BJ (cell line): ENCODE data around the gene LINGO1. TPM values are rescaled to one million over a fixed set of nuclear protein-coding genes. Genes with fewer than 3 reads are reported as not detected.

Experiments
- CTCF ChIA-PET: fragments of 350-600 bp; formaldehyde crosslinking; extraction: SDS; loops from one replicate; lab custom pipeline; 2021; ENCODE audit warnings: antibody characterized with exemption, inconsistent platforms; lab: Yijun Ruan, JAX
- POLR2A ChIA-PET: fragments of 300-600 bp; sonication (Branson Sonifier 250); formaldehyde crosslinking; extraction: SDS; loops from one replicate; lab custom pipeline; 2021; ENCODE audit warnings: antibody characterized with exemption; lab: Charles Lee
- DNase-seq: peaks from one replicate; pipeline ENCODE4 v3.0.0-alpha.2; 2011; ENCODE audit warnings: low read depth
- H3K27me3 ChIP-seq: 2 replicates; pipeline ENCODE4 v1.6.0; 2011; ENCODE audit warnings: low read length; ENCODE audit not compliant: control insufficient read depth, insufficient read depth
- H3K36me3 ChIP-seq: 2 replicates; pipeline ENCODE4 v1.5.1; 2011; ENCODE audit warnings: low read length; ENCODE audit not compliant: control insufficient read depth, insufficient read depth
- H3K4me3 ChIP-seq: 2 replicates; pipeline ENCODE4 v1.5.1; 2011; ENCODE audit warnings: low read depth, mild to moderate bottlenecking, control low read depth, low read length
- polyA plus RNA-seq: library from polyadenylated mRNA; depleted of rRNA; stranded (reverse); fragments of >200 nt; gene quantifications from 2 replicates; pipeline ENCODE4 v1.2.3, GENCODE V29; 2011
- TF ChIP-seq, protein P1 (sequence below): IDR thresholded peaks from 2 replicates; pipeline ENCODE4 v1.5.1; 2011; ENCODE audit warnings: low read depth, mild to moderate bottlenecking, control low read depth, inconsistent platforms, low read length, moderate library complexity; ENCODE audit not compliant: insufficient read depth

The LINGO1 gene
- polyA plus RNA-seq, 1 experiment, result not detected

DNA sequence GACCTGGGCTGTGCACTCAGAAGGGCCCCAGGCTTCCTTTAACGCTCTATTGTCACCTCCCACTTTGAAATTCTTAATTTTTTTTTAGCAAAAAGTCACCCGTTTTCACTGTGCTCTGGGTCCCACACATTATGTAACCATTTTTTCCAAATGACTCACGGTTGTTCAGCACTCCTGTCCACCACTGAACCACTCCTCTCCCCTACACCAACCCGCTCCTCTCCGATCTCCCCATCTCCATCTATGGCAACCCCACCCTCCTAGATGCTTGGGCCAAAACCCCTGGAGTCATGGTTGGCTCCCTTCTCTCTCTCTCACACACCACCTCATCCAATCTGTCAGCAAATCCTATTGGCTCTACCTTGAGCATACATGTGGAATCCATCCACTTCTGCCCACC lies 41.2 kb upstream of the LINGO1 start:
- H3K27me3 ChIP-seq, result peaks cover 34% of the 10 kb centered on the region
- ChIA-PET CTCF (no interaction called here), POLR2A (no interaction called here)
- DNase-seq, result no peak
- no peak overlapping the region for H3K4me3 ChIP-seq
- TF ChIP-seq, protein P1, sequence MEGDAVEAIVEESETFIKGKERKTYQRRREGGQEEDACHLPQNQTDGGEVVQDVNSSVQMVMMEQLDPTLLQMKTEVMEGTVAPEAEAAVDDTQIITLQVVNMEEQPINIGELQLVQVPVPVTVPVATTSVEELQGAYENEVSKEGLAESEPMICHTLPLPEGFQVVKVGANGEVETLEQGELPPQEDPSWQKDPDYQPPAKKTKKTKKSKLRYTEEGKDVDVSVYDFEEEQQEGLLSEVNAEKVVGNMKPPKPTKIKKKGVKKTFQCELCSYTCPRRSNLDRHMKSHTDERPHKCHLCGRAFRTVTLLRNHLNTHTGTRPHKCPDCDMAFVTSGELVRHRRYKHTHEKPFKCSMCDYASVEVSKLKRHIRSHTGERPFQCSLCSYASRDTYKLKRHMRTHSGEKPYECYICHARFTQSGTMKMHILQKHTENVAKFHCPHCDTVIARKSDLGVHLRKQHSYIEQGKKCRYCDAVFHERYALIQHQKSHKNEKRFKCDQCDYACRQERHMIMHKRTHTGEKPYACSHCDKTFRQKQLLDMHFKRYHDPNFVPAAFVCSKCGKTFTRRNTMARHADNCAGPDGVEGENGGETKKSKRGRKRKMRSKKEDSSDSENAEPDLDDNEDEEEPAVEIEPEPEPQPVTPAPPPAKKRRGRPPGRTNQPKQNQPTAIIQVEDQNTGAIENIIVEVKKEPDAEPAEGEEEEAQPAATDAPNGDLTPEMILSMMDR, result no peak
- no peaks in the 10 kb centered on the region for H3K36me3 ChIP-seq

DNA sequence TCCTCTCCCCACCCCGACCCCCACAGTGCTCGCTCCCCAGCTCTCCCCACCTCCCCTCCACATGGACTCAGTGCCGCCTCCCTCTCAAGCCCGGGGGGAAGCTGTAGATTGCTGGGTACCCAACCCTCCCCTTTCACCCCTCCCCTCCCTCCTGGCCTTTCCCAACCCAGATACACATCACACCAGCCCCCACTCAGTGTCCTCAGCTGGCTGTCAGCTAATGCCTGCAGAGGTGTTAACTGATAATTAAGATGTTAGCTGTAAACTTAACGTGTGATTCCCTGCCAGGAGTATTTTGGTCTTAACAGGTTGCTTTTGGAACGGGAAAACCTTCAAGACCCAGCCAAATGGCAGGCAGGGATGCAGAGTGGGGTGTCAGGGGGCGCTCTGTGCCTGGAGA lies 39.4 kb upstream of the LINGO1 start:
- ChIA-PET POLR2A (no interaction called here), CTCF (no interaction called here)
- DNase-seq, result no peak
- Histone ChIP-seq H3K27me3 (peaks cover 42% of the 10 kb centered on the region), H3K36me3 (no peaks in the 10 kb centered on the region), H3K4me3 (no peak overlapping the region)
- TF ChIP-seq, protein P1, result no peak

DNA sequence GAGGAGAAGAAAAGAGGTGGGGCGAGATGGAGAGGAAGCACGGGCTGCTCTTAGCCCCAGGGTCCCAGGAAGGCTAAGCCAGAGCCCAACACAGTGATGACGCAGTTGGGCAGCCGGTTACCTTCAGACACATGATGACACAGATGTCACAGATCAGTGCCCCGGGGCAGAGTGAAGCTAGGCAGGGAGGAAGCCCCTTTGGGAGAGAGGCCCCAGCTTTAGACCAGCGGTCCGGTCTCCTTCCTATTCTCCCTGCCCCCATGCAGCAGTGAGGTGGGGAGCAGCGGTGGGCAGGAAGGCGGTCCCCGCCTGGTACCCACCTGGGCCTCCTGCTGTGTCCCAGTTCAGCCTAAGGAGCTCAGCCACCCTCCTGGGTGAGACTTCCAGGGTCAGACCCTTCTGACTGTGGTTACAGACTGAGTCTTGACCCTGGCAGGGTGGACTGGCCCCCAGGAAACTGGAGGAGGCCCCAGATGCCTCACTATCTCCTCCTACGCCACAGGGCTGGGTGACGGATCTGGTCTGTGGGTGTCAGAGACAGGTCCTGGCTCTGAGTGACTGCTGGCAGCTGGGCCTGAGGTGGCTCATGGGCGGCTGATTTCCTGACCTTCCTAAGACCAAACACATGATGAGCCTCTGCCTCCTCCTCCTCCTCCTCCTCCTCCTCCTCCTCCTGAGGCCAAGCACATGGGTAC lies 38.8 kb upstream of the LINGO1 start:
- H3K36me3 ChIP-seq, result no peaks in the 10 kb centered on the region
- TF ChIP-seq, protein P1, result no peak
- DNase-seq, result no peak
- H3K27me3 ChIP-seq, result peaks cover 43% of the 10 kb centered on the region
- H3K4me3 ChIP-seq, result no peak overlapping the region
- ChIA-PET POLR2A (no interaction called here), CTCF (no interaction called here)

DNA sequence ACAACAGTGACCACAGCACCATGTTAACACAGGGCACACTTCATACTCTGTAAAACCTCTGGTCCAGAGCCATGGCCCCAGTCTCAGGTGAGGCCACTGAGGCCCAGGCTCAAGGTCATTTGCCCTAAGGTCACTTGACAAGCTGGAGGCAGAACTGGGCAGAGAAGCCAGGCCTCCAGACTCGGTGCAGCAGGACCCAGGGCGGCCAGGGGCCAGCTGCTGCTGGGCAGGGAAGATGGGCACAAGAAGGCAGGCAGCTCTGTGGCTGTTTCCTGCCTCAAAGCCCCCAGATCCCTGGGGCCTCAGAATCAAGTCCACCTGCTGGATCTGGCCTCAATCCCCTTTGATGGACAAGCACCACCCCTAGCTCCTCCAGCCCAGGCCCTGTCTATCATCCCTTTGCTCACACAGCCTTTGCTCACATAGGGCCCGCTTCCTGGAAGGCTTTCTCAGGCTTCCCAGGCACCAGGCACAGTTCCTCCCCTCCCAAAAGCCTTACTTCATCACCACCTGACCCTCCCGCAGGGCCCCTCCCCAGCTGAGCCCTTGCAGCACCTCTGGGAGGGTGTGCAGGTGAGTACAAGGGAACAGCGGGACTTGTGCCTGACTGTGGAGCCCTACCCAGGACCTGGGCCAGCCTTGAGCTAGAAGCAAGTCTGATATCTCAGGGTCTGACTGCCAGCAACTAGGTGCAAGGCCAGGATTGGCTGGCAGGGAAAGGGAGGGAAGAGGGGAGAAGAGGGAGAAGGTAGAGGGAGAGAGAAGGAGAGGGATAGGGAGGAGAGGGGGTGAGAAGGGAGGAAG lies 38.0 kb upstream of the LINGO1 start:
- H3K36me3 ChIP-seq, result no peaks in the 10 kb centered on the region
- CTCF ChIA-PET, result no interaction called here
- POLR2A ChIA-PET, result no interaction called here
- H3K27me3 ChIP-seq, result peaks cover 46% of the 10 kb centered on the region
- H3K4me3 ChIP-seq, result no peak overlapping the region
- no peak for DNase-seq
- TF ChIP-seq, protein P1, result no peak

DNA sequence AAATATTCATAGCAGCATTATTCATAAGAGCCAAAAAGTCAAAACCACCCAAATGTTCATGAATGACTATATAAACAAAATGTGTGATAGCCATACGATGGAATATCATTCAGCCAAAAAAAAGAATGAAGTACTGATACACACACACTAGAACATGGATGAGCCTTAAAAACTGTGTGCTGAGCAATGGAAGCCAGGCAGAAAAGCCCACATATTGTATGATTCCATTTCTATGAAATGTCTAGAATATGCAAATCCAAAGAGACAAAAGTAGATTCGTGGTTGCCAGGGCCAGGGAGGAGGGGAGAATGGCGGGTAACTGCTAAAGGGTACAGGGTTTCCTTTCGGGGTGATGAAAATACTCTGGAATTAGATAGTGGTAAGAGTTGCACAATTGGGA lies 37.2 kb upstream of the LINGO1 start:
- H3K36me3 ChIP-seq, result no peaks in the 10 kb centered on the region
- DNase-seq, result no peak
- H3K4me3 ChIP-seq, result no peak overlapping the region
- TF ChIP-seq, protein P1, result no peak
- peaks cover 46% of the 10 kb centered on the region for H3K27me3 ChIP-seq
- POLR2A ChIA-PET, result no interaction called here
- CTCF ChIA-PET, result no interaction called here
